Neural cell (in vitro differentiated cells): ENCODE data around the gene PDCD2.

Source experiments
- EZH2 ChIP-seq: fragments of 200-600, 300-800 bp; shearing (Covaris generic), sonication (generic); IDR thresholded peaks from 2 replicates; pipeline ENCODE4 v1.6.1; 2014; ENCODE audit warnings: antibody characterized with exemption, low read length, borderline replicate concordance, mild to moderate bottlenecking; ENCODE audit not compliant: insufficient read depth, poor library complexity, severe bottlenecking
- MXI1 ChIP-seq: fragments of 450-650 bp; conservative IDR thresholded peaks from 2 replicates; pipeline ENCODE4 v1.6.1; 2014; ENCODE audit warnings: antibody characterized with exemption, mild to moderate bottlenecking; ENCODE audit not compliant: poor library complexity, severe bottlenecking
- POLR2AphosphoS5 ChIP-seq: IDR thresholded peaks from 2 replicates; pipeline ENCODE4 v1.6.1; 2012
- TAF1 ChIP-seq: IDR thresholded peaks from 2 replicates; pipeline ENCODE4 v1.6.1; 2012; ENCODE audit warnings: low read depth
- TF ChIP-seq, protein P1 (sequence below): fragments of 450-650 bp; IDR thresholded peaks from 2 replicates; pipeline ENCODE4 v1.5.1; 2014; ENCODE audit warnings: antibody characterized with exemption, mild to moderate bottlenecking, moderate library complexity; ENCODE audit not compliant: poor library complexity, severe bottlenecking

DNA sequence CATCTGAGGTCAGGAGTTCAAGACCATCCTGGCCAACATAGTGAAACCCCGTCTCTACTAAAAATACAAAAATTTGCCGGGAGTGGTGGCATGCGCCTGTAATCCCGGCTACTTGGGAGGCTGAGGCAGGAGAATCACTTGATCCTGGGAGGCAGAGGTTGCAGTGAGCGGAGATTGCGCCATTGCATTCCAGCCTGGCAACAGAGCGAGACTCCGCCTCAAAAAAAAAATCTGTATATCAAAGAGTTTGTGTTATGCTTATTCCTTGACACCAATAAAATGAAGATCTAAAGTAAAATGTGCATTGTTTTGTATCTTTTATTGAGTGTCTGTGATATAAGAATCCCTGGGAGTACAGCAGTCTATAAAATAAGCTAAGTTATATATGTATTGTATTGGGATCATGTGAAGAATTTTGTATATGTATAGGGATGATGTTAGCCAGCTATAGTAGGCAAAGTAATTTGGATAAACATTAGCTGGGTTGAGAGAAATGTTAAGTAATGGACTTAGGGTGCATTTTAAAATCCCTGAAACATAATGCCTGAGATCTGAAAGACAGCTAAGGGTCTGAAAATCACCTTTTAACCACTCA is 19.4 kb downstream of the PDCD2 start:
- TF ChIP-seq, protein P1, sequence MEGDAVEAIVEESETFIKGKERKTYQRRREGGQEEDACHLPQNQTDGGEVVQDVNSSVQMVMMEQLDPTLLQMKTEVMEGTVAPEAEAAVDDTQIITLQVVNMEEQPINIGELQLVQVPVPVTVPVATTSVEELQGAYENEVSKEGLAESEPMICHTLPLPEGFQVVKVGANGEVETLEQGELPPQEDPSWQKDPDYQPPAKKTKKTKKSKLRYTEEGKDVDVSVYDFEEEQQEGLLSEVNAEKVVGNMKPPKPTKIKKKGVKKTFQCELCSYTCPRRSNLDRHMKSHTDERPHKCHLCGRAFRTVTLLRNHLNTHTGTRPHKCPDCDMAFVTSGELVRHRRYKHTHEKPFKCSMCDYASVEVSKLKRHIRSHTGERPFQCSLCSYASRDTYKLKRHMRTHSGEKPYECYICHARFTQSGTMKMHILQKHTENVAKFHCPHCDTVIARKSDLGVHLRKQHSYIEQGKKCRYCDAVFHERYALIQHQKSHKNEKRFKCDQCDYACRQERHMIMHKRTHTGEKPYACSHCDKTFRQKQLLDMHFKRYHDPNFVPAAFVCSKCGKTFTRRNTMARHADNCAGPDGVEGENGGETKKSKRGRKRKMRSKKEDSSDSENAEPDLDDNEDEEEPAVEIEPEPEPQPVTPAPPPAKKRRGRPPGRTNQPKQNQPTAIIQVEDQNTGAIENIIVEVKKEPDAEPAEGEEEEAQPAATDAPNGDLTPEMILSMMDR, result no peak
- TF ChIP-seq EZH2, result no peak
- no peak for TF ChIP-seq MXI1
- no peak for TF ChIP-seq POLR2AphosphoS5
- no peak for TF ChIP-seq TAF1
